GM12892 (cell line): ENCODE data around the gene MEN1.

ENCODE experiments used
- POLR2A ChIP-seq: IDR thresholded peaks from 2 replicates; pipeline ENCODE4 v1.6.1; 2011; ENCODE audit warnings: low read depth, low read length, control low read depth
- POLR2AphosphoS5 ChIP-seq: IDR thresholded peaks from 2 replicates; pipeline ENCODE4 v1.6.1; 2011; ENCODE audit warnings: low read depth, low read length, control low read depth
- TAF1 ChIP-seq: IDR thresholded peaks from 2 replicates; pipeline ENCODE4 v1.6.1; 2011; ENCODE audit warnings: low read depth, mild to moderate bottlenecking, control low read depth, low read length, borderline replicate concordance

GRCh38 chr11:64755681-64756361 lies 54.5 kb downstream of the MEN1 start:
- no peak for TF ChIP-seq POLR2A
- no peak for TF ChIP-seq TAF1
- no peak for TF ChIP-seq POLR2AphosphoS5
